ENCODE data around the gene C6orf132. TPM values are rescaled to one million over a fixed set of nuclear protein-coding genes. Genes with fewer than 3 reads are reported as not detected.

Gene C6orf132
- total and polyA plus RNA-seq, 9 of the 15 experiments (the other 6 are each of a cell fraction or from before 2014, with no cell fraction given) = 0.06 to 0.35 (median 0.14) TPM

GRCh38 chr6:42184475-42184874, 42.1 kb upstream of the C6orf132 start:
- Histone ChIP-seq H3K79me2 (ENCODE audit: control insufficient read depth, insufficient read depth, low read length) (no peaks in the 10 kb centered on the region), H3K4me2 (ENCODE audit: insufficient read depth, low read length) (no peak overlapping the region), H3K4me1 (replicated peaks in 1 of 2; ENCODE audit: control insufficient read depth in 2 of 2, insufficient read depth in 2 of 2, low read length in 2 of 2) (peaks cover 4 to 8% of the 10 kb centered on the region in 2 experiments; a peak in 3 of 5 replicates), H2AFZ (ENCODE audit: low read depth, low read length) (no peak overlapping the region), H3K9me3 (replicated peaks; ENCODE audit: control insufficient read depth, insufficient read depth, low read depth, low read length) (no peaks in the 10 kb centered on the region), H3K27me3 (ENCODE audit: control insufficient read depth in 2 of 2, insufficient read depth in 2 of 2, low read length in 2 of 2) (no peaks in the 10 kb centered on the region), H3K9ac (ENCODE audit: insufficient read depth in 1 of 2, low read depth in 2 of 2, low read length in 2 of 2) (no peak overlapping the region), H4K20me1 (replicated peaks; ENCODE audit: control insufficient read depth, insufficient read depth, low read length) (no peaks in the 10 kb centered on the region), H3K36me3 (ENCODE audit: control insufficient read depth, insufficient read depth, low read length) (no peaks in the 10 kb centered on the region), H3K27ac (ENCODE audit: extremely low read depth, low read depth, low read length) (no peak overlapping the region), H3K9me1 (ENCODE audit: control insufficient read depth, insufficient read depth, low read length) (no peaks in the 10 kb centered on the region), H3K4me3 (no peak overlapping the region)
- in situ Hi-C loops (cut with MboI) = no loop called here
- ChIA-PET CTCF (ENCODE audit: low intra/inter-chr PET ratio) (no interaction called here), POLR2A (interaction anchor here (1.6 kb wide), 1 partner anchor 19 kb away, joined by 6 read pairs; no protein-coding TSS in a partner anchor)
- WGBS (ENCODE audit: insufficient coverage, low coverage, missing lambda C conversion rate) = 40% methylated on average over 4 of the region's 4 CpGs
- no peak for ATAC-seq
- DNase-seq (ENCODE audit: extremely low read depth in 1 of 4, low spot score in 3 of 4) = no peak
- TF ChIP-seq MEIS2 (IDR thresholded peaks at IDR 0.05; ENCODE audit: partially characterized antibody) = no peak
- no peak for TF ChIP-seq CHD2 (IDR thresholded peaks at IDR 0.05; ENCODE audit: low read depth, low read length)
- no peak for FAIRE-seq
- no TSS peak for BruUV-seq (replicated peaks)
- intact Hi-C loops (cut with micrococcal nuclease) = no loop called here

DNA sequence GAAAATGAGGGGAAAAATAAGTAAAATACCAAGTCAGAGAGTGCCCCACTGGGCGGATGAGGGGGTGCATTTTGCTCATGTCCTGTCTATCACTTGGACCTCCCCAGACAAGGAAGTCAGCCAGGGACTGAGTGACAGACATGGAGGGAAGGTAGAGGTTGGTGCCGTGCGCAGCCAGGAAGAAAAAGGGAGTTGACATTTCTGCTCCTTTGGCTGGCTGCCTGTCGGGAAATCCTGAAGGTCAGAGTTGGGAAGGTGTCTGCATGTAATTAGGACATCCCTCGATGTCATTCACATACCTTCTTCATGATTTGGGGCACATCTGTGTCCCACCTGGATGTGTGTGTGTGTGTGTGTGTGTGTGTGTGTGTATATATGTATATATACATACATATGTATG, 39.7 kb upstream of the C6orf132 start:
- Histone ChIP-seq H3K79me2 (ENCODE audit: control insufficient read depth, insufficient read depth, low read length) (no peaks in the 10 kb centered on the region), H3K9me1 (ENCODE audit: control insufficient read depth, insufficient read depth, low read length) (no peaks in the 10 kb centered on the region), H3K27me3 (ENCODE audit: control insufficient read depth in 2 of 2, insufficient read depth in 2 of 2, low read length in 2 of 2) (no peaks in the 10 kb centered on the region), H3K4me1 (replicated peaks in 1 of 2; ENCODE audit: control insufficient read depth in 2 of 2, insufficient read depth in 2 of 2, low read length in 2 of 2) (peaks cover 4 to 24% of the 10 kb centered on the region in 2 experiments; a peak in 4 of 5 replicates), H2AFZ (ENCODE audit: low read depth, low read length) (no peak overlapping the region), H3K4me2 (ENCODE audit: insufficient read depth, low read length) (peak overlapping the region; percentile 17; the same call in 1 of the 2 replicates), H3K27ac (ENCODE audit: extremely low read depth, low read depth, low read length) (no peak overlapping the region), H4K20me1 (replicated peaks; ENCODE audit: control insufficient read depth, insufficient read depth, low read length) (no peaks in the 10 kb centered on the region), H3K9me3 (replicated peaks; ENCODE audit: control insufficient read depth, insufficient read depth, low read depth, low read length) (no peaks in the 10 kb centered on the region), H3K9ac (ENCODE audit: insufficient read depth in 1 of 2, low read depth in 2 of 2, low read length in 2 of 2) (no peak overlapping the region; a peak in 1 of 4 replicates), H3K4me3 (no peak overlapping the region), H3K36me3 (ENCODE audit: control insufficient read depth, insufficient read depth, low read length) (no peaks in the 10 kb centered on the region)
- BruUV-seq (replicated peaks) = no TSS peak
- in situ Hi-C loops (cut with MboI) = no loop called here
- POLR2A ChIA-PET = interaction anchor here (1.2 kb wide), 1 partner anchor 9 kb away, joined by 7 read pairs; the partner anchor contains the start of gene GUCA1A
- ATAC-seq (peak; percentile 64), DNase-seq (ENCODE audit: extremely low read depth in 1 of 4, low spot score in 3 of 4) (peak in 2 of 4 experiments; percentile 51 to 68), FAIRE-seq (peak; percentile 77)
- 8% methylated on average over 5 of the region's 5 CpGs for WGBS (ENCODE audit: insufficient coverage, low coverage, missing lambda C conversion rate)
- intact Hi-C loops (cut with micrococcal nuclease) = no loop called here
- CTCF ChIA-PET (ENCODE audit: low intra/inter-chr PET ratio) = no interaction called here
- no peak for TF ChIP-seq HIVEP1 (CRISPR knock-in tag; IDR thresholded peaks at IDR 0.05)
- TF ChIP-seq ZNF133 (CRISPR knock-in tag; IDR thresholded peaks at IDR 0.05) = no peak
- no peak for TF ChIP-seq SMAD1 (IDR thresholded peaks at IDR 0.05; ENCODE audit: low read depth, low read length, partially characterized antibody)
- TF ChIP-seq ZNF592 (IDR thresholded peaks at IDR 0.05) = no peak
- no peak for TF ChIP-seq HSF4 (CRISPR knock-in tag; IDR thresholded peaks at IDR 0.05; ENCODE audit: borderline replicate concordance)
- no peak for TF ChIP-seq C11orf30 (IDR thresholded peaks at IDR 0.05; ENCODE audit: low read depth)
- no peak for TF ChIP-seq HINFP (tag; conservative IDR thresholded peaks at IDR 0.05; ENCODE audit: low read depth)
- no peak for TF ChIP-seq NCOR1 (IDR thresholded peaks at IDR 0.05)

All from K562 (cell line).